SHP77 (cell line): ENCODE measurements around the gene GATM.
A peak's percentile ranks its signal among the peaks of the same experiment; 100 is the strongest.

Source experiments
- DNase-seq, 2 experiments: peaks; one replicate each; lab custom pipeline; 2025; lab: John Stamatoyannopoulos, UW

GATM gene

GRCh38 chr15:45378149-45378912 is at the start of gene GATM:
Gene GATM, minus strand, starts transcription at chr15:45378544. Its CDS starts 91 bp downstream, at chr15:45378453.
- DNase-seq = no peak

- no peak for DNase-seq
Measured at GRCh38 chr15:45427085-45427484, 48.7 kb upstream of the GATM start.

DNA sequence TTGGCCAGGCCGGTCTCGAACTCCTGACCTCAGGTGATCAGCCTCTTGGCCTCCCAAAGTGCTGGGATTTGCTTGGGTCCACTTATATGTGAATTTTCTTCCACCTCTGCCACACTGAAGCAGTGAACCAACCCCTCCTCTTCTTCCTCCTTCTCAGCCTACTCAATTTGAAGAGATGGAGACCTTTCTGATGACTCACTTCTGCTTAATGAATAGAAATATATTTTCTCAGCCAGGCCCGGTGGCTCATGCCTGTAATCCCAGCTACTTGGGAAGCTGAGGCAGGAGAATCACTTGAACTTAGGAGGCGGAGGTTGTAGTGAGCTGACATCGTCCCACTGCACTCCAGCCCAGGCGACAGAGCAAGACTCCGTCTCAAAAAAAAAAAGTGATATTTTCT is 46.8 kb upstream of the GATM start:
- DNase-seq = no peak

GRCh38 chr15:45424429-45424828 is 46.1 kb upstream of the GATM start:
- no peak for DNase-seq

GRCh38 chr15:45417303-45417950 is 39.1 kb upstream of the GATM start:
- DNase-seq = no peak

DNA sequence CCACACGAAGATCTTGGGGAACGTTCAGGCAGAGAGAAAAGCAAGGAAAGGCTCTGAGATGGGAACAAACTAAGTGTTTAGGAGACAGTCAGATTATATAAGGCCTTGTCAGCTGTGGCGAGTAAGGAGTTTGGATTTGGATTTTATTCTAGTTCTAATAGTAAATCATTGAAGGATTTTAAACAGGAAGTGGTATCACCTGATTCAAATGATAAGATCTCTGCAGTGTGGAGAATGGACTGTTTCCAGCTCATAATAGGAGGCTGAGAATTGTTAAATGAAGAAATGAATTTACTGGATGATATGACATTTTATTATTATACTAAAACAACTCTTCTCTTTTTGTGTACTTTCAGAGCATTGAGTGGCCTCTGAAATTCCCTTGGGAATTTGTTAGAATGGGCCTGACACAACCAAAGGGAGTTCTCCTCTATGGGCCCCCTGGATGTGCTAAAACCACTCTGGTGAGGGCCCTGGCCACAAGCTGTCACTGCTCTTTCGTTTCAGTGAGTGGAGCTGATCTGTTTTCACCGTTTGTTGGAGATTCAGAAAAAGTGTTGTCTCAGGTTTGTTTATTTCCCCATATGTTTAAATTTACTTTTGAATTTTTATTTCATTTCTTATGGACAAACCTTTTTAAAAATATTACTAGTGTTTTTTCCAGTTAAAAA is 36.0 kb upstream of the GATM start:
- DNase-seq = no peak

DNA sequence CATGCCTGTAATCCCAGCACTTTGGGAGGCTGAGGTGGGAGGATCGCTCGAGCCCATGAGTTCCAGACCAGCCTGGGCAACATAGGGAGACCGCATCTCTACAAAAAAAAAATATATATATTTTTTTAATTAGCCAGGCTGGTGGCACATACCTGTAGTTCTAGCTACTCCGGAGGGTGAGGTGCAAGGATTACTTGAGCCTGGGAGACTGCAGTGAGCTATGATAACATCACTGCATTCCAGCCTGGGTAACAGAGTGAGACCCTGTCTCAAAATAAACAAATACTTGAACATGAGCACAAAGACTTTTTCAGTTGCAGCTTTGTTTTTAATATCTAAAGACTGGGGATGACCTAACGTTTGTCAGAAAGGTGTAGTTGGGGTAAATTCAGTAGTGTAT is 31.3 kb upstream of the GATM start:
- no peak for DNase-seq

GRCh38 chr15:45407786-45408185 is 29.4 kb upstream of the GATM start:
- no peak for DNase-seq

GRCh38 chr15:45402955-45403877 is 24.9 kb upstream of the GATM start:
- peak; percentile 8 to 22 for DNase-seq

DNA sequence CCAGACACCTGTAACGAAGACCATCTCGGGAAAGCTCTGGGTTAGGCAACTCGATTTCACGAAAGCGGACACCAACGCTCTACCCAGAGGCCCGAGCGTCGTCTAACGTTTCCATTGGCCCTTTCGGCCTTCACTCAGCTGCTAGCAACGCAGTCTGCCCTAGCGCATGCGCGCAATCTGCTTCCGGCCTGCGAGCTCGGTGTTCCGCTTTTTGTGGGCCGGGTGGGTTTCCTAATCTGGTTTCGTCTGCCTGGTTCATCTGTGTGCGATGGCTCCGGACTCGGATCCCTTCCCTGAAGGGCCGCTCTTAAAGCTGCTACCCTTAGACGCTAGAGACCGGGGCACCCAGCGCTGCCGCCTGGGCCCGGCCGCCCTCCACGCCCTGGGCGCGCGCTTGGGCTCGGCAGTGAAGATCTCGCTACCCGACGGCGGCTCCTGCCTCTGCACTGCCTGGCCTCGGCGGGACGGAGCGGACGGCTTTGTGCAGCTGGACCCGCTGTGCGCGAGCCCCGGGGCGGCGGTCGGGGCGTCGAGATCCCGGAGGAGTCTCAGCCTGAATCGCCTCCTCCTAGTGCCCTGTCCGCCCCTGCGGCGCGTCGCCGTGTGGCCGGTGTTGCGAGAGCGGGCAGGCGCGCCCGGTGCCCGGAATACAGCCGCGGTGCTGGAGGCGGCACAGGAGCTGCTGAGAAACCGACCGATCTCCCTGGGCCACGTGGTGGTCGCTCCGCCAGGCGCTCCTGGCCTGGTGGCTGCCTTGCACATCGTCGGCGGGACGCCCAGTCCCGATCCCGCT is 24.0 kb upstream of the GATM start:
- peak; percentile 95 for DNase-seq

- peak in 1 of 2 experiments; percentile 14 for DNase-seq
Measured at GRCh38 chr15:45401665-45402161, 23.4 kb upstream of the GATM start.

GRCh38 chr15:45399381-45400212 is 21.3 kb upstream of the GATM start:
- DNase-seq = peak; percentile 51 to 55

DNA sequence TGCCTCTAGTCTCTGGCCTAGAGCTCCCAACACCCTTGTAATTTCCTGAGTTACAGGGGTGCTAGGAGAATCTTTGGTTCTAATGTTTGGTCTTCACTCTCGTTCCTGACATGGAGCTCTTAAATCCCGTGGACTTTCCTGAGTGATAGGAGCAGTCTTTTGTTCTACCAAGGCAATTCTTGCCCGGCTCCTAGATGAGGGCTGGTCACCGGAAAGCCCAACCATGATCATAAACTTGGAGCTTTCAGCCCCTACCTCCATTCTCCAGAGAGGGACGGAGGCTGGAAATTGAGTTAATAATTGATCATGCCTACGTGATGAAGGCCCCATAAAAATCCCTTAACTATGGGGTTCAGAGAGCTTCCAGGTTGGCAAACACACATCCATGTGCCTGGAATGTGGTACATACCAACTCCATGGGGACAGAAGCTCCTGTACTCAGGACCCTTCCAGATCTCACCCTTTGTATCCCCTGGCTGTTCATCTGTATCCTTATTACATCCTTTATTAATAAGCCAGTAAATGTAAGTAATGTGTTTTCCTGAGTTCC is 18.8 kb upstream of the GATM start:
- no peak for DNase-seq

GRCh38 chr15:45395943-45396342 is 17.6 kb upstream of the GATM start:
- DNase-seq = no peak

GRCh38 chr15:45394681-45395080 is 16.3 kb upstream of the GATM start:
- DNase-seq = no peak

DNA sequence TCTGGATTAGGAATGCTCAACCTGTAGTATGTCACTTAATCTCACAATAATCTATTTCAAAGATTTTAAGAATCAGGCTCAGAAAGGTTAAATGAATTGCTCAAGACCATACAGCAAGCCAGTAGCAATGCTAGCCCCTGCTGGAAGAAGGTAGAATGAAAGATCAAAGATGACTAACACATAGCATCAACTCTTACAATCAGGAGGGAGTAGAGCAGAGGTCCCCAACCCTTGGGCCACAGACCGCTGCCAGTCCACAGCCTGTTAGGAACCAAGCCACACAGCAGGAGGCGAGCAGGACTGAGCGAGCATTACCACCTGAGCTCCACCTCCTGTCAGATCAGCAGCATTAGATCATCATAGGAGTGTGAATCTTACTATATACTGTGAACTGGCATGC is 15.5 kb upstream of the GATM start:
- no peak for DNase-seq

DNA sequence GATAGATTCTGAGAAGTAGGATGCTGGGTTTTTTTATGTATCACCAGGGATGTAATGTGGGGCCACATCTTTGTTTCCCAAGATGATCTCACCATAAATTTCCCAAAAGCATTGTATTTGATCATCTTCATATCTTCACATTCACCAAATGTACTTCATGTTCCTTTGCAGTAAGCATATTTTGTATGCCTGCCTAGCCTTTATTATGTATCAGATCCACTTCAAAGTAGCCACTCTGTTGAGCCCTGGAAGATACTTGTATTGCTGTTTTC is 14.2 kb upstream of the GATM start:
- no peak for DNase-seq

GRCh38 chr15:45391746-45392583 is 13.6 kb upstream of the GATM start:
- DNase-seq = no peak

- no peak for DNase-seq
Measured at GRCh38 chr15:45389351-45389750, 11.0 kb upstream of the GATM start.
